ENCODE data around the gene ZNF785.
"Not testable (repeated sequence)": the region's sequence is repeated elsewhere in the genome, so short reads cannot be mapped to it uniquely, and the experiment has no call there.

Gene ZNF785

GRCh38 chr16:30585400-30586191 lies at the start of gene ZNF785:
TSS of gene ZNF785 (minus strand) at chr16:30585697. CDS start at chr16:30585611, 86 bp downstream.
- peak; percentile 97 to 98 (median 98) for DNase-seq

- DNase-seq = no peak
These were observed 48.0 kb upstream of the ZNF785 start for GRCh38 chr16:30633526-30633925.

GRCh38 chr16:30632454-30632853 lies 47.0 kb upstream of the ZNF785 start:
- DNase-seq = not testable (repeated sequence)

- peak; percentile 83 to 91 (median 89) for DNase-seq
These were observed 43.4 kb upstream of the ZNF785 start for GRCh38 chr16:30628628-30629540.

- DNase-seq = no peak
These were observed 40.7 kb upstream of the ZNF785 start for GRCh38 chr16:30626236-30626635.

GRCh38 chr16:30623536-30624283 lies 38.2 kb upstream of the ZNF785 start:
- peak; percentile 41 to 71 (median 71) for DNase-seq

GRCh38 chr16:30622455-30623032 lies 37.0 kb upstream of the ZNF785 start:
- no peak for DNase-seq

- no peak for DNase-seq
These were observed 36.3 kb upstream of the ZNF785 start for GRCh38 chr16:30621765-30622164.

- DNase-seq = no peak
These were observed 34.7 kb upstream of the ZNF785 start for GRCh38 chr16:30620169-30620568.

- DNase-seq = no peak
These were observed 34.1 kb upstream of the ZNF785 start for GRCh38 chr16:30619638-30620037.

- DNase-seq = peak in 1 of 3 donors; percentile 15
These were observed 33.7 kb upstream of the ZNF785 start for GRCh38 chr16:30619202-30619601.

GRCh38 chr16:30615358-30616091 lies 30.0 kb upstream of the ZNF785 start:
- DNase-seq = peak; percentile 78 to 86 (median 81)

GRCh38 chr16:30609926-30610839 lies 24.7 kb upstream of the ZNF785 start, which contains the start of gene ZNF689:
TSS of gene ZNF689 (minus strand) at chr16:30610389. CDS start at chr16:30610041, 348 bp downstream.
- DNase-seq = peak; percentile 95 to 99 (median 98)

- peak in 1 of 3 donors; percentile 21 for DNase-seq
These were observed 23.8 kb upstream of the ZNF785 start for GRCh38 chr16:30609002-30609925.

- no peak for DNase-seq
These were observed 20.5 kb upstream of the ZNF785 start for GRCh38 chr16:30606004-30606403.

- DNase-seq = peak; percentile 42 to 64 (median 53)
These were observed 19.7 kb upstream of the ZNF785 start for GRCh38 chr16:30605158-30605557.

- DNase-seq = no peak
These were observed 18.9 kb upstream of the ZNF785 start for GRCh38 chr16:30604316-30604947.

- DNase-seq = no peak
These were observed 18.4 kb upstream of the ZNF785 start for GRCh38 chr16:30603945-30604315.

Measured in suppressor macrophage treated with lipopolysaccharide for 1 hour (primary cell).